HG02870 (cell line): ENCODE data around the gene MSGN1.
"Not testable (repeated sequence)": the region's sequence is repeated elsewhere in the genome, so short reads cannot be mapped to it uniquely, and the experiment has no call there.

Experiments
- ATAC-seq: cut with Tn5 transposase; IDR thresholded peaks from one replicate; pipeline ENCODE4 v1.9.1; 2021; ENCODE audit warnings: mild to moderate bottlenecking, moderate library complexity; ENCODE audit not compliant: unreplicated experiment

MSGN1 gene

DNA sequence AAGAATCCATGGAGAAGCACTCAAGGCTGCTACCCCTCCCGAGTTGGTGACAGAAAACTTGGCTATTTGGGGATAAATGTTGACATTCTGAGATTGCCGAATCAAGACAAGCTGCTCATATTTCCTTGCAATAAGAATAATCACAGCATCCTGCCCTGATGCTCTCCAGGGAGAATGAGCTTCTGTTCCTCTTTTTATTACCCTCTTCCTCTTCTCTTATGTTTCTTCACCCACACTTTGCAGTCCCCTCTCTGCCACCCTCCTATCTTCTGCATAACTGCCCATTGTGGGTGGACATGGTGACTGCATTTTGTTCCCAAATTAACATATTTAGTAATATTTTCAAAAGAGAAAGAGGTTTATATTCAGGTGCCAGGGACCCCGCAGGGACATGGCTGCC is 11.9 kb upstream of the MSGN1 start:
- ATAC-seq, result peak; percentile 61

DNA sequence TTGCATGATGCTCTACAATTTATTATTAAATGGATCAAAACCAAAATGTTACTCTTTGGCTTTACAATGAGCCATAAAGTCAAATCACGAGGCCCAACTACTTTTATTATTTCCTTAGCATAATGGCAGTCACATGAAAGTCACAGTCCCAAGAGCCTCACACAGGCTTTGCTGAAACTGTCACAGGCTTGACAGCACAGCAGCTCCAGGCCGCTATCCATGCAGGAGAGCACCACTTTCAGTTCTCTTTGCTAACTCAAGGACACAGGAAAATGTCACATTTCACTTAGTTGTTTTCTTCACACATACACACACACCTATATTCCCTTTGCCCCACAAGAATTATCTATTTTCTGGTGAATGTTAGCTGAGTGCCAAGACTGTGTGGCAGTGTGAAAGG is 11.1 kb upstream of the MSGN1 start:
- ATAC-seq, result no peak

DNA sequence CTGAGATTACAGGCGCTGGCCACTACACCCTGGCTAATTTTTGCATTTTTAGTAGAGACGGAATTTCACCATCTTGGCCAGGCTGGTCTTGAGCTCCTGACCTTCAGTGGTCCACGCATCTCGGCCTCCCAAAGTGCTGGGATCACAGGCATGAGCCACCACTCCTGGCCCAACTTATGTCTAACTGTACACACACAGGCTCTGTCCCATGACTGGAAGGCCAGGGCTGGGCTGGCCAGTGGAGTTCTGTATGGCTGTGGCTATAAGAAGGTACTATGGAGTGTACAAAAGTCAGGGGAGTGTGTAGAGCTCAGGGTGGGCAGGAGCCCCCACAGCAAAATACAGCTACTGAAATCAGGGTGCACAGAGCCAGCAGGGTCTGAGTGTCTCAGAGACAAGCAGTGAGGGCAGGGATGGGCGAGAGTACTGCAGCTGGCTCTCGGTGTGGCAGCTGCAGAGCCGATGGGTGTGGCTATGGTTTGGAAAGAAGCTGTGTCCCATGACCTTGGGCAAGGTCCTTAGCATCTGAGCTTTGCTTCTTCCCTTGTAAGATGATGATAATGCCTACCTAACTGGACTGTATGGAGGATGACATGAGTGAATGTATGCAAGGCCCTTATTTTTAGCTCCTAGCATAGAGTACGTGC is 10.4 kb upstream of the MSGN1 start:
- no peak for ATAC-seq

DNA sequence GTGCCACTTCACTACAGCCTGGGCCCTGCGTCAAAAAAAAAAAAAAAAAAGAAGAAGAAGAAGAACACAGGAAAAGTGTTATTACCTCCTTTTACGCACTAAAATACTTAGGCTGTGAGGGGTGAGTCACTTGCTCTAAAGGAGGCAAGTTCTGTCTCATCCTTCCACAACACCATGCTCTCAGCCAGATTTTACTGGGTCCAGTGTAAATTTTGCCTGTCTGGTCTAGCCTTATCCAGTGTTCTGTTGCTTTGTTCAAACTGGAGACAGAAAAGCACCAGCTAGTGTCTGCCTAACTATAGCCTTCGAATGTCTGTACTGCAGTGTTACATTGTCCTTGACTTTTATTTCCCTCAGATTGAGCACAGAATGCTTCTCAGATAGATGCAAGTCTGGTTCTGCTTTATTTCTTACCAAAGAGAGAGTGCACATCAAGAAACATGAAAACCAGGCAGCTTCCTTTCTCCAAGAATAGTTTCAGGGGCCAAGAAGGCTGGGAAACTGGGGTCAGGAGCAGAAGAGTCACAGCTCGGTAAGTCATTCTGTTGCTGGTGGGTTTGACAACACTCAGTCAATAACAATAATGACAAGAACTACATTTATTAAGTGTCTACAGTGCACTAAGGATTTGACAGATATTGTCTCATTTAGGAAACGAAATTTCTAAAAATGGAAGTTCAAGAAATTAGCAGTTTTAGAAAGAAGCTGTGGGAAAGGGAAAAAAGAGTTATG is 3.1 kb upstream of the MSGN1 start:
- ATAC-seq, result peak; percentile 43

DNA sequence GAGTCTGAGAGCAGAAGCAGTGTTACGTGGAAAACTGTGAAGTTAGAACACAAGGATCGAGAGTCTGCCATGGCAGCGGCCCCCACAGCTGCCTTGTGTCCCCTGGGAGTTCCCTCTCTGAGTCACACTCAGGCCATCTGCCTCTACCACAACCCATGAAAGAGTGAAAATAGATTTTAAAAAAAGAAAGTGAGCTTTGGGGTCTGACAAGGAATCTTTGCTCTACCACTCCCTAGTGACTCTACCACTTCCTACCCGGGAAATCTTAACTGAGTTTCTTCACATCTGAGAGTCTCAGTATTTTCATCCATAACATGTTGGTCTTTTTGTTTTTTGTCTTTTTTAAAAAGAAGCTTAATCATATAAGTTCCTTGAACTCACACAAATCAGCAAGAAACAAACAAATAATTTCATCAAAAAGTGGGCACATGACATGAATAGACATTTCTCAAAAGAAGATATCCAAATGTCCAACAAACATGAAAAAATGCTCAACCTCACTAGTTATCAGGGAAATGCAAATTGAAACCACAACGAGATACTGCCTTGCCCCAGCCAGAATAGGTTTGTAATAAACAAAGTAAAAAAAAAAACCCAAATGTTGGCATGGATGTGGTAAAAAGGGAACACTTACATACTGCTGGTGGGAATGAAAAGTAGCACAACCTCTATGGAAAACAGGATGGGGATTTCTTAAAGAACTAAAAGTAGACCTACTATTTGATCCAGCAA is 2.4 kb upstream of the MSGN1 start:
- peak; percentile 78 for ATAC-seq

DNA sequence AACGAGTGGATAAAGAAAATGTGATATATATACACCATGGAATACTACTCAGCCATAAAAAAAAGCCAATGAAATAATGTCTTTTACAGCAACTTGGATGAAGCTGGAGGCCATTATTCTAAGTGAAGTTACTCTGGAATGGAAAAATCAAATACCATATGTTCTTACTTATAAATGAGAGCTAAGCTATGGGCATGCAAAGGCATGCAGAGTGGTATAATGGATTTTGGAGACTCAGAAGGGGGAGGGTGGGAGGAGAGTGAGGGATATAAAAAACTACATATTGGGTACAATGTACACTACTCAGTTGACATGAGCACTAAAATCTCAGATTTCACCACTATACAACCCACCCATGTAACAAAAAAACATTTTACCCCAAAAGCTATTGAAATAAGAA is 1.7 kb upstream of the MSGN1 start:
- ATAC-seq, result no peak

DNA sequence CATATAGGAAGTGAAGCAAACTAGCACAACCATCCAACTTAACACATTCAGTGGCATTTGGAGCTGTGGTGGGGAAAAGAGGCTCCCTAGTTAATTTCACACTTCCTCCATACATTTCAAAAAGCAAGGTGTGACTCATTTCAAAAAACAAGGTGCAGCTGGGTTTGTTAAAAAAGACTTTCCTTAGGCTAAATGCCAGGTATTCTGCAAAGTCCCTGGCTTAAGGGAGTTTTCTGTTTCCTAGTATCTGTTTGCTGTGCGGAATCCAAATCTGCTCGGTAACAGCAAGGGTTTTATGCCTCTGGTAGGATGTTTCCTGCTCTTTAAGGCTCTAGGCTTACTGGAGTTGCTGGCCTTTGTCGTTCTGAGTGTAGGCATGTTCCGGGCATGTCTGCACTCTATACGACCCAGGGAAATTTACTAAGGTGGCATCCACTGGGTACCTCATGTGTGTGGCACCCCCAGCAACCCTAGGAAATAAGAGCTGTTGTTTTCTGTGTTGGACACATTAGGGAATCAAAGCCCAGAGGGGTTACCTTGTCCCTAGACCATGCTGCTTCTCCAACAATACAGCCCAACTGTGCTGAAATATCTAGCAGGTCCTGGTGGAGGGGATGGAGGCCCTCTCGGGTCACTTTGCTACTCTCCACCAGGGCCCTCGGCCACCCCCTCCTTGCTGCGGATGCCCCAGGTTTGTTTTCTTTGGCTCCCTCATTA is 634 bp upstream of the MSGN1 start:
- ATAC-seq, result peak; percentile 38

DNA sequence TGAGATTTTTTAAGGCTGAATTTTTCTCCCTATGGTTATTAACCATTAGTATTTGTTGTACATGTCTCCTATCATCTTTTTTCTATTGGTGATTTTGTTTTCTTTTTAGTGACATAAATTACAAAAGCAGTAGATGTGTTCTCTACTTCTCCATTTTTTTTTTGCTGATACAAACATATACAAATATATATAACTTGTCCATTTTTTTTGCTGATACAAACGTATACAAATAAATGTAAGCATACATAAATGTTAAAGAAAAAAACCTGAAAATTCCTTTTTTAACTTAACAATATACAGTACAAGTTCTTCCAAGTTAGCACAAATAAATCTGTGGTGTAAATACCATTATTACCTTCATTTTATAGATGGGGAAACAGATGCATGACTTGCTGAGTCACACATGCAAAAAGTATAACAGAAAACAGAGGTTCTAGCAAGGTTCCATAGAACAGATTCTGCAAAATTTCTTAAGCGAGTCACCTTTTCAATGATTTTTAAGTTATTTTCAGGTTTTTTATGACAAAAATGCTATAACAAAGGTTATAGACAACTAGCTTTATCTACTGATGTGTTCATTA is 2.1 kb downstream of the MSGN1 start:
- ATAC-seq, result no peak

DNA sequence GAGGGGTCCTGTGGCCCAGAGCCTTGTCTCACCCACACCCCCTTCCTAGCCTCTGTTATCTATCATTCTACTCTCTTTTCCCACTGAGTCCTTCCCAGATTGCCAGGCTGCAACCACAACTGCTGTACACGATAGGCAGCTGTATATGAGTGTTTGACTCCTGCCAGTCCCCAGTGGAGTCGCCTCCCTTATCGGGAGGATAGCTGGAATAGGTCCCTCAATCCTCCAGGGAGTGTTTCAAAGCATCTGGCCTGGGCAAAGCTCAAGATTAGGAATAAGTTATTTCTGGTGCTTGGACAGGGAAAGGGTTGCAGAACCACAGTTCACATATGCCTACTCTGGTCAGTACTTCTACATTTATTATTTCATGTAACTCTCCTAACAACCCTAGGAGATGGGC is 4.8 kb downstream of the MSGN1 start:
- no peak for ATAC-seq

DNA sequence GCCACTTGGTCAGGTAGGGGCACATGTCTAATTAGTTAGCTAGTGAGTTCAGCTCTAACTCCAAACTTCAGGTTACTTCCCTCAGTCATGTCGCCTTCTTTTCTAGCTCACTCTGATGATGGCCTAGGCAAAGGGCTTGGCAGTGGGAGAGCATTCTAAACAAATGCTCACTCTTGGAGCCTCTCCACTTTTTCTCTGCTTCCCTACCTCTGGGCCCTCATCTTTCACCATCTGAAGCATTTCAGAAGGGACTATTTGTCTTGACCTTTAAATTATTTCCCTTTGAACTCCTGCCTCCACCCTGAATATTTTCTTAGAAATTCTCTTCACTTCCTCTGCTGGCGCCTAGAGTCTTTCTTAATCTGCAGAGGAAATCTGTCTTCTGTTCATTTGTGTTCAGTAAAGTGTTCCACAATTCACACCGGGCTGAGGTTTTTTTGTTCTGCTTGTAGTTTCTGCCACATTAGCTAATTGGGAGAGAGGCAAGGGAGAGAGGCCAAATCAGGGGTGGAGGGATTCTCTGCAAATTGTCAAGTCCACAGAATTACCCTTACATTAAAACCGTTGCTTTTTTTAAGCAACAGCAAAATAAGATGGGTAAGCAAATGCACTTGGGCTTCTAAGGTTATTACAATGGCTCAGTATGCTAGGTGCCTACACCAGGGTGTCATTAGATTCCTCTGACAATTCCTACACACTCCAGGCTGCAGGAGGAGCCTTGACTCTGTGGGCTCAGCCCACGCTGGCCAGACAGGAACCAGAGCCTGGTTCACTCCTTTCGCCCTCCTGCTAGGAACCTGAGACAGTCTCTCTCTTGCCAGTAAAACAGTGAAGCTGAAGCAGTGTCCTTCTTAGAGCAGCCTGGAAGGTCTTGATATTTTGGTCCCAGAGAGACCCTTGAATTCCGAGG is 5.5 kb downstream of the MSGN1 start:
- ATAC-seq, result peak; percentile 41

DNA sequence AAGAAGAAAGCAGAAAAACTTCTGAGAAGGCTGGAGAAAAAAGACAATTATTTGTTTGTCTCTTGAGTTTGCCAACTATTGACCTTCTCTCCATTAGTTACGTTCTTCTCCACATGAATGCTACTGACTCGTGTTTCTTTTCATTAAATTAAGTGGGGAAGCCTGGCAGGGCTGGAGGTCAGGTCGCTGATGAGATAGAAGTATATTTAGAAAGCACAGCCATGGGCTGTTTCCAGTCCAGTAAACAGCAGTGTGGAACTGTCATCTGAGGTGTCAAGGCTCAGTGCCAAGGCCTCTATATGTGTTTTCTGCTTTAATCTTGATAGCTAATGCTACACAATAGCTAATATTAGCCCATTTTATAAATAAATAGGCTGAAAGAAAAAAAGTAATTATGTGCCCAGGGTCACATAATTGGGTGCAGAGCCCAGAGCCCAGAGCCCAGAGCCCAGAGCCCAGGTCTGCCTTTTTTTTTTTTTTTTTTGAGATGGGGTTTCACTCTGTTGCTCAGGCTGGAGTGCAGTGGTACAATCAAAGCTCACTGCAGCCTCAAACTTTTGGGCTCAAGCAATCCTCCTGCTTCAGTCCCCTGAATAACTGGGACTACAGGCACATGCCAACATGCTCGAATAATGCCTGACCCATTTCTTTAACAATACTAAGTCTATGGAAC is 6.3 kb downstream of the MSGN1 start:
- peak; percentile 44 for ATAC-seq

DNA sequence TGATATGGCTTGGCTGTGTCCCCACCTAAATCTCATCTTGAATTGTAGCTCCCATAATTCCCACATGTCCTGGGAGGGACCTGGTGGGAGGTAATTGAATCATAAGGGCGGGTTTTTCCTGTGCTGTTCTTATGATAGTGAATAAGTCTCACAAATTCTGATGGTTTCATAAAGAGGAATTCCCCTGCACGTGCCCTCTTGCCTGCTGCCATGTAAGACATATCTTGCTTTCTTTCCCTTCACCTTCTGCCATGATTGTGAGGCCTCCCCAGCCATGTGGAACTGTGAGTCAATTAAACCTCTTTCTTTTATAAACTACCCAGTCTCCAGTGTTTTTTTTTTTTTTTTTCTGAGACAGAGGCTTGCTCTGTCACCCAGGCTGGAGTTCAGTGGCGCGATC is 7.4 kb downstream of the MSGN1 start:
- ATAC-seq, result not testable (repeated sequence)

DNA sequence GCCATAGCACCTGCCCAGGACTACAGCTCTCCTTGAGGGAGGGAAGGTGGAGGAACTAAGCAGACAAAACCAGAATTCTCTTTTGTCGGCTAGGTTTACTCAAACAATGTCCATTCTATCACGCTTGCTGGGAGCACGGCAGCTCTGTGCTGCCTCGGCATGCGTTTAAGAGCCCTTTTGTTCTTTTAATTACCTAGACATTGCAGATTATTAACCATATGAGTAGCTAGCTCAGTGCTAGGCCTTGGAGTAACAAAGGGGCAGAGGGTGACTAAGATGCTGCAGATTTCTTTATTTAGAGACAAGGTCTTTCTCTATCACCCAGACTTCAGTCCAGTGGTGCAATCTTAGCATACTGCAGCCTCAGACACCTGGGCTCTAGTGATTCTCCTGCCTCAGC is 11.1 kb downstream of the MSGN1 start:
- no peak for ATAC-seq

DNA sequence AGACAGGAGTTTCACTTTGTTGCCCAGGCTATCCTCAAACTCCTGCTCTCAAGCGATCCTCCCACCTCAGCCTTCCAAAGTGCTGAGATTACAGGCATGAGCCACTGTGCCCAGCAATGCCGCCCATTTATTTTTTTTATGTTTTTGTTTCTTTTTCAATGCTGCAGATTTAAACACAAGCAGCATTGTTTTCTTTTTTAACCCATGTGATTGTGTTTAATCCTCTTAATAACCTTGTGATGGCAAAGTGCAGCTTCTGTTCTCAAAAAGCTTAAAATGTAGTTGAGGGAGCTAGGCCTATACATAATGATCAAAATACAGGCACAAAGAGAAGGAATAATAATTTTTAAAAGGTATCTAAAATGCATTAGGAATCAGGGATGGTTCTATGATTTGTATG is 11.5 kb downstream of the MSGN1 start:
- ATAC-seq, result no peak

DNA sequence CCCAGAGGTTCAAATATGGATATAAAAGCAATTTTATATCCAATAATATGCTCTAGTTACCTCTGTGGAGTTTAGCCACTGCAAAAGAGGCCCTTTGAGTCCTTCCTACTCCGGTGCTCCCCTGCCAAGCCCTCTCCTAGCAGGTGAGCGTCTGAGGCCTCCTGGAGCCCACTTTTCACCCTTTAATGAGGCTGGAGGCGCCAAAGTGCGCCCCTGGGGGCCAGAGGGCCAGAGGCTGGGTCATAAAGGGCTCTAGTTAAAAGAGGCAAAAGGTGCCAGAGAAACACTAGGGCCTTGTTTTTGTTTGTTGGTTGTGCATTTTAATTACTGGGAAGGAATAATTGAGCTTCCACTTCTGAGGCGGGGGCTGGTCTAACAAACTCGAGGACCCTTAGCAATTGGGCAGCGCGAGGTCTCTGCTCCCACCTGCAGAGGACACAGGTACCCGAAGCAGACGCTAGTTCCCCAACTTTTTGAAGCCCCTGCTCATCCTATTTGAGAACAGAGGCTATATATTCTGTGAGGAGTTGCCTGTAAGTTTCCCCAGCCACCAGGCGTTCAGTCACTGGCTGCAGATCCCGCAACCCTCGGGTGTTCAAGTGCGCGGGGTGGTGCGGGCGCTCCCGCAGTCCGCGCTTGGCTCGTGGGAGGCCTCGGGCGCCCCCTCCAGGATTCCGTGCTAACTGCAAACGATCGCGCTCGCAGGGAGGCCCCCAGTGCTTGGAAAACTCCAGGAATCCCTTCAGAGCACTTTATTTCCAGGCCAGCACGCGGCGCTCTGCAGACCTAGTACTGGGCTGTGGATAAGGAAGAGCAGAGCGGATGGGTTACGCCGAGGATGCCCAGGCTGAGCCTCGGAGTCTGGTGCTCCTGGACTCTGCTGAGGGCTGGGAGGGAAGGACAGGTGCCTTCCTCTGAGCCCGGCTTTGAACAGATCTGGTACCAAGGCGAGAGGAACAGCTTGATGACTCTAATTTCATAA is 14.1 kb downstream of the MSGN1 start:
- ATAC-seq, result peak; percentile 83

DNA sequence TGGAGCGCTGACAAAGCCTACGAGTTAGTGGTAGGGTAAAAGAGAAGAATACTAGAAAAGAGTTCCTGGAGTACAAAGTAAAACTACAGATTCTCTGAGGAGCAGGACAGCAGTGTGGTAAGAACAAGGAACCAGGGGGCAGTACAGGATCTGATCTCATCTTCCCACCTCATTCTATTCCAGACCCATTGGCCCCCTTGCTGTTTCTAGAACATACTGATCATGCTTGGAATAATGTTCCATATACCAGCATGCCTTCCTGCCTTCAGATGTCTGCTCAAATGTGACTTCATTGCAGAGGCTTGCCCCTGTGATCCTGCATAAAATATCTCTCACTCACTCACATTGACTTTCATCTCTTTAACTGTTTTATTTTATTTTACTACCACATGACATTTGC is 19.3 kb downstream of the MSGN1 start:
- ATAC-seq, result no peak

DNA sequence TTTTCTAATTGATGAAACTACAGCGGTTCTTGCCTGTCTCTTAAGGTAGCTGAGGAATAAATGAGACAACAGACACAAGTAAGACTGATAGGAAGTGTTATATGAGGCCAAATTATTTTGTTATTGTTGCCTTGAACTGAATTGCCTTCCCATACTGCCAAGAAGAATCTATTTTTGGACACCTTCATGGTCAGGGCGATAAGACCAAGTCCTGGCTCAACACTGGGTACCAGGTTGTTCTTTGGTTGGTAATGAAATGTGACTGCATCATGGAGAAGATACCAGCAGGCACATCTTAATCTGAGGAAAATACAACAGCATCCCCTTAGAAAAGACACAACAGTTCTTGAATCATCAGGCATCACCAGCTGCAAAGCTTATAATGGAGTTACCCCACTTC is 23.7 kb downstream of the MSGN1 start:
- no peak for ATAC-seq

DNA sequence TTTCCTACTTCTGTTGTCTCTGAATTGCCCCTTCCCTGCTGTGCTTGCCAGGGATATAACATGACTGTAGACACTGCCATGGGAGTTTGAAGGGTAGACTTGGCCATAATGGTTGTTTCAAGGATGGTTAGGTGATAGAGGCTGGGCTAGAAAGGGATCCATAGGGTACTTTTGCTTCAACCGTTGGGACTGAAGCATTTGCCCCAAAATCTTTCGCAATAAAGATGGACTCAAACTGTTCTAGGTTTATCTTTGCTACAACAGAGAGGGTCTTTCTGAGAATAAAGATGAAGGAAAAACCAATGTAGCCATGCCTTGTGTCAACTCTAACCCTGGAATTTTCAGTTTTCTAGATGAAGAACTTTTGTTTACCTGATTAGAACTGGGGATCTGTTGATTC is 27.2 kb downstream of the MSGN1 start:
- ATAC-seq, result no peak
